ENCODE results near the gene LIMA1. TPM values are rescaled to one million over a fixed set of nuclear protein-coding genes. Genes with fewer than 3 reads are reported as not detected.

LIMA1 gene
- total and polyA plus RNA-seq, 2 of the 4 experiments (the other 2 are of a cell fraction), result 126 to 163 TPM

GRCh38 chr12:50151047-50151687 is 132.2 kb downstream of the LIMA1 start:
- no peaks in the 10 kb centered on the region; the same call in none of the 2 replicates for H3K9me1 ChIP-seq (ENCODE audit: insufficient read depth, low read length)
- H3K14ac ChIP-seq (replicated peaks; ENCODE audit: low read depth, low read length), result no peak overlapping the region
- H3K4ac ChIP-seq (ENCODE audit: low read depth, low read length), result no peak overlapping the region
- H3K4me1 ChIP-seq (ENCODE audit: control insufficient read depth, insufficient read depth, low read length), result no peaks in the 10 kb centered on the region
- ATAC-seq (ENCODE audit: low read depth), result 0 out of 2 replicates have a peak, but pooled peaks have one; percentile 29
- intact Hi-C loops (cut with micrococcal nuclease), result no loop called here
- H3K9me3 ChIP-seq (ENCODE audit: control insufficient read depth, insufficient read depth, low read length), result no peaks in the 10 kb centered on the region
- no peak overlapping the region for H2AK5ac ChIP-seq (ENCODE audit: low read depth, low read length)
- H4K5ac ChIP-seq (ENCODE audit: low read depth, low read length), result no peak overlapping the region
- WGBS, 2 experiments (ENCODE audit: extremely low coverage in 2 of 2, insufficient read length in 1 of 2), result 63% methylated on average over 1 of the region's 1 CpG; no CpG with 5 or more reads in 1 of the 2 experiments
- no peak overlapping the region for H3K4me2 ChIP-seq (ENCODE audit: low read depth, low read length)
- no peak overlapping the region for H2BK120ac ChIP-seq (ENCODE audit: low read depth, low read length)
- dilution Hi-C loops (cut with HindIII; ENCODE audit: low sequenced_read_pairs, unreplicated experiment), result no loop called here
- H3K27me3 ChIP-seq (ENCODE audit: control insufficient read depth, insufficient read depth, low read length), result no peaks in the 10 kb centered on the region
- H2BK15ac ChIP-seq (ENCODE audit: low read depth, low read length), result no peak overlapping the region
- TF ChIP-seq POLR2A (IDR thresholded peaks at IDR 0.05; ENCODE audit: low read depth, low read length) (no peak), RFX5 (IDR thresholded peaks at IDR 0.05; ENCODE audit: low read depth, low read length) (no peak), RAD21 (IDR thresholded peaks at IDR 0.05; ENCODE audit: low read length) (no peak), ELK1 (IDR thresholded peaks at IDR 0.05; ENCODE audit: borderline replicate concordance, low read depth, low read length) (no peak), SMC3 (IDR thresholded peaks at IDR 0.05; ENCODE audit: low read depth, low read length) (no peak), CTCF (conservative IDR thresholded peaks at IDR 0.05; ENCODE audit: low read depth, low read length) (no peak), NFE2L2 (IDR thresholded peaks at IDR 0.05; ENCODE audit: low read depth, low read length) (no peak), RCOR1 (IDR thresholded peaks at IDR 0.05; ENCODE audit: insufficient replicate concordance, low read length) (no peak), MXI1 (IDR thresholded peaks at IDR 0.05; ENCODE audit: borderline replicate concordance, low read depth, low read length) (no peak), BHLHE40 (IDR thresholded peaks at IDR 0.05; ENCODE audit: low read depth, low read length) (no peak), USF2 (IDR thresholded peaks at IDR 0.05; ENCODE audit: low read depth, low read length) (no peak), CEBPB (IDR thresholded peaks at IDR 0.05; ENCODE audit: low read depth, low read length) (no peak), FOS (IDR thresholded peaks at IDR 0.05; ENCODE audit: low read depth, low read length) (no peak), MAZ (IDR thresholded peaks at IDR 0.05; ENCODE audit: borderline replicate concordance, low read depth, low read length) (no peak)
- H3K56ac ChIP-seq (ENCODE audit: extremely low read depth, insufficient read depth, low read length), result no peak overlapping the region
- no peak overlapping the region for H3K27ac ChIP-seq (ENCODE audit: insufficient read depth, low read length)
- ChIA-PET POLR2A (ENCODE audit: unreplicated experiment) (no interaction called here), CTCF (no interaction called here)
- H3K4me3 ChIP-seq (ENCODE audit: insufficient read depth, low read depth, low read length), result no peak overlapping the region
- no peak overlapping the region for H4K8ac ChIP-seq (ENCODE audit: low read depth in 2 of 2, low read length in 2 of 2)
- no peak overlapping the region for H4K91ac ChIP-seq (ENCODE audit: insufficient read depth, low read depth, low read length)
- H4K20me1 ChIP-seq (ENCODE audit: insufficient read depth, low read length), result peaks cover 17% of the 10 kb centered on the region
- H2AK9ac ChIP-seq (replicated peaks; ENCODE audit: low read depth, low read length, poor library complexity), result no peak overlapping the region
- H2AFZ ChIP-seq (replicated peaks; ENCODE audit: low read length, poor library complexity), result no peak overlapping the region
- DNase-seq, result peak; percentile 30
- no peak overlapping the region for H3K18ac ChIP-seq (ENCODE audit: low read depth, low read length)
- no peaks in the 10 kb centered on the region; the same call in 1 of the 2 replicates for H3K36me3 ChIP-seq (ENCODE audit: control insufficient read depth, insufficient read depth, low read length)
- in situ Hi-C loops (cut with MboI; ENCODE audit: low sequenced_read_pairs), result no loop called here
- H2BK5ac ChIP-seq (ENCODE audit: low read depth, low read length, poor library complexity, severe bottlenecking), result no peak overlapping the region
- H3K23ac ChIP-seq (ENCODE audit: low read depth, low read length), result no peak overlapping the region
- peaks cover 15 to 75% of the 10 kb centered on the region in 2 experiments for H3K79me1 ChIP-seq (ENCODE audit: low read depth in 1 of 2, low read length in 2 of 2)
- no peak overlapping the region for H2BK20ac ChIP-seq (ENCODE audit: low read depth, low read length)
- no peak overlapping the region for H3K9ac ChIP-seq (ENCODE audit: low read depth, low read length)
- BruUV-seq (replicated peaks), result no TSS peak

Data from IMR-90 (cell line).